HG03196 (cell line): ENCODE data around the gene LBHD2.

Source experiments
- ATAC-seq: cut with Tn5 transposase; IDR thresholded peaks from one replicate; pipeline ENCODE4 v1.9.1; 2021; ENCODE audit not compliant: unreplicated experiment

LBHD2 gene

GRCh38 chr14:103130017-103130764 lies 46.2 kb downstream of the LBHD2 start:
- no peak for ATAC-seq

GRCh38 chr14:103130965-103131364 lies 47.0 kb downstream of the LBHD2 start:
- no peak for ATAC-seq

- no peak for ATAC-seq
Observed at GRCh38 chr14:103131580-103131979, 47.6 kb downstream of the LBHD2 start.

GRCh38 chr14:103132381-103133209 lies 48.6 kb downstream of the LBHD2 start:
- ATAC-seq = no peak

DNA sequence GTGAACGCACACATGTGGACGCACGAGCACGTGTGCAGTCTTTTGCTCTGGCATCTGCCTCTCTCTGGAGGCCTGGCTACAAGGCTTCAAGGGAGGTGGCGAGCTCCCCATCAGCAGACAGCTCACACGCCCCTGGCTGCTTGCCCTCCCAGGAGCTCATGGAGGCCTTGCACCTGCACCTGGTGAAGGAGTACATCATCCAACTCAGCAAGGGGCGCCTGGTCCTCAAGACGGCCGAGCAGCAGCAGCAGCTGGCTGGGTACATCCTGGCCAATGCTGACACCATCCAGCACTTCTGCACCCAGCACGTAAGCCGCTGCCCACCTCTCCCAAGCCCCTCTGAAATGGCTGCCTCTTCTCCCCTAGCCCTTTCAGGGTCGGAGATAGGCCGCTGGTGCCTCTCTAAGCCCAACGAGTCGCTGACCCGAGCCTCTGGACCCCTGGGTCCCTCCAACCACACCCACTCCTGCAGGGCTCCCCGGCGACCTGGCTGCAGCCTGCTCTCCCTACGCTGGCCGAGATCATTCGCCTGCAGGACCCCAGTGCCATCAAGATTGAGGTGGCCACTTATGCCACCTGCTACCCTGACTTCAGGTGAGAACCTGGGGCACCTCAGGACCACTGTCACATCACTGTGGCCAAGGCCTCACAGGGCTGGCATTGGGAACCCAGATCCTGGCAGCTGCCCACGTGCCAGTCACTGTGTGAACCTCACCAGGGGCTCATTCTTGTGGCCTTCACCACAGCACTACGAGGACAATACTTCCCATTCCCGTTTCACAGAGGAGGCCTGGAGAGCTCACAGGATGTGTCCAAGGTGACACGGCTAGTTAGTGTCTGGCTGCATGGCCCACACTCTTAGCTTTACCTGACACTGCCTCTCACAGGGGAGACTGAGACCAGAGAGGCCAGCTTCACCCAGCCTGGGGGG lies 49.5 kb downstream of the LBHD2 start:
- ATAC-seq = no peak

GRCh38 chr14:103134405-103134804 lies 50.4 kb downstream of the LBHD2 start:
- ATAC-seq = no peak

- ATAC-seq = no peak
Observed at GRCh38 chr14:103134919-103135318, 50.9 kb downstream of the LBHD2 start.

- no peak for ATAC-seq
Observed at GRCh38 chr14:103135333-103136260, 51.6 kb downstream of the LBHD2 start.

- ATAC-seq = no peak
Observed at GRCh38 chr14:103136388-103137271, 52.6 kb downstream of the LBHD2 start.

DNA sequence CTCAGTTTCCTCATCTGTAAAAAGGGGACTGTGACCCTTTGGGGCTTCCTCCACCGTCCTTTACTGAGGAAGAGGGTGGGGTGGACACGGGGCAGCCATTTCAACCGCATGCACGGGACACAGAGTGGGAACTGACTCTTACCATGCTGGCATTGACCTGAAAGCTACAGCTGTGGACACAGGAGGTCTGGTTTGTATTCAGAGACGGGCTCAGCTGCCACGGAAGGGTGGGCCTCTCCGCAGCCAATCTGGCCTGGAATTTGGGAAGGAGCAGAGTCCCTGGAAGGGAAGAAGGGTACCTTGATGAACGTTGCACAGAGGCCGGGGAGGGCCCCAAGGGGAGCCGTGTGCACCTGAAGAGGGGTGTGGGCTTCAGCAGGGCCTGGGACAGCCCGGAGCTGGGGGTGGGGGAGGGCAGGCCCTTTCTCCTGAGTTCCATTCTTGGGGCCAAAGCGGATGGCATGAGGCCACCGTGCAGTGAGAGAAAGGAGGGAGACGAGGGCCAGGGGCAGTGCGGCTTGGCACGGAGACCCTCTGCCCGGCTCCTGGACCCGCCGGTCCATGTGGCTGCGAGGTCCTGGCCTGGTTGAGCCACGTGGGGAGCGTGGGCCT lies 53.8 kb downstream of the LBHD2 start:
- ATAC-seq = no peak

GRCh38 chr14:103138301-103139131 lies 54.5 kb downstream of the LBHD2 start:
- no peak for ATAC-seq

DNA sequence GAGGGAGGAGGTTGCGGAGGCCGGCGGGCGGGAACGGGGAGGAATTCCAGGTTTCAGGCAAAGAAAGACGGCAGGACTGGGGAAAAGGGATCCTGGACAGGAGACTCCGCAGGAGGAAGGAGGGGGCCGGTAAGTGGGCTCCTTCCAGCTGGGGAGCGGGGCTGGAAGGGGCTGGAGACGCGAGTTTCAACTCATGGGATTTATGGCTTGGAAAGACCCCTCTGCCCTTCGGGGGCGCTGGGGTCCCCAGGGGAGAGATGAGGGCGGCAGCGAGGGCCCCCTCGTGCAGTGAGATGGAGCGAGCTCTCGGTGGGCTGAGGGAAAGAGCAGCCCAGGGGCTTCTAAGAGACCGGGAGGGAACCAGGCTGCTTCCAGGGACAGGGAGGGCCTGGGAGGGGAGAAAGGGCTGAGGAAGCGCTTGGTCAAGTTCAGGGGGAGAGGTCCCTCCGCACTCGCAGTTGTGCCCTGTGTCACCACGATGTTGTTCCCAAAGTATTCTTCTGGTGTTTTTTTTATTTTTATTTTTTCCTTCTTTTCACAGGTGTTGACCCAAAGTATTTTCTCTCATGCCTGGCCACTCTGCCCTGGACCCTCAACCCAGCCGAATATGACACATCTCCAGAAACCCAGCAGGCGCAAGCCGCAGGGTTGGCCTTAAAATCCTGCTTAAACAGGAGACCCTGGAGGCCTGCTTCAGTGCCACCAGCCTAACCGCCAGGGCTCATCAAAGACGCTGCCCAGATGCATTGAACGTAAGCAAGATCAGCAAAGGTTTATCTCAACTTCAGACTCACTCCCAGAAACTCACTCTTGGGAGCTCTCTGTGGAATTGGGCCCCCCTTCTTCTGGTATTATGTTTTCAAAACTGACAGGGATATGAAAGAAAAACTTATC lies 55.4 kb downstream of the LBHD2 start:
- ATAC-seq = no peak
